A549 (cell line): ENCODE data around the gene PUS3.

ENCODE experiments used
- BHLHE40 ChIP-seq: IDR thresholded peaks from 2 replicates; pipeline ENCODE4 v1.6.1; 2012; ENCODE audit warnings: low read depth, low read length, inconsistent platforms
- EHMT2 ChIP-seq: fragments of 200-600 bp; sonication (generic); IDR thresholded peaks from 2 replicates; pipeline ENCODE4 v1.6.1; 2016; ENCODE audit warnings: antibody characterized with exemption, low read depth, mild to moderate bottlenecking, moderate library complexity
- NR3C1 ChIP-seq: fragments of >200 bp; sonication (Bioruptor Twin); formaldehyde crosslinking; IDR thresholded peaks from 3 replicates; pipeline ENCODE4 v1.6.1; 2017
- POLR2A ChIP-seq: IDR thresholded peaks from 2 replicates; pipeline ENCODE4 v1.6.1; 2012; ENCODE audit warnings: mild to moderate bottlenecking, low read length

DNA sequence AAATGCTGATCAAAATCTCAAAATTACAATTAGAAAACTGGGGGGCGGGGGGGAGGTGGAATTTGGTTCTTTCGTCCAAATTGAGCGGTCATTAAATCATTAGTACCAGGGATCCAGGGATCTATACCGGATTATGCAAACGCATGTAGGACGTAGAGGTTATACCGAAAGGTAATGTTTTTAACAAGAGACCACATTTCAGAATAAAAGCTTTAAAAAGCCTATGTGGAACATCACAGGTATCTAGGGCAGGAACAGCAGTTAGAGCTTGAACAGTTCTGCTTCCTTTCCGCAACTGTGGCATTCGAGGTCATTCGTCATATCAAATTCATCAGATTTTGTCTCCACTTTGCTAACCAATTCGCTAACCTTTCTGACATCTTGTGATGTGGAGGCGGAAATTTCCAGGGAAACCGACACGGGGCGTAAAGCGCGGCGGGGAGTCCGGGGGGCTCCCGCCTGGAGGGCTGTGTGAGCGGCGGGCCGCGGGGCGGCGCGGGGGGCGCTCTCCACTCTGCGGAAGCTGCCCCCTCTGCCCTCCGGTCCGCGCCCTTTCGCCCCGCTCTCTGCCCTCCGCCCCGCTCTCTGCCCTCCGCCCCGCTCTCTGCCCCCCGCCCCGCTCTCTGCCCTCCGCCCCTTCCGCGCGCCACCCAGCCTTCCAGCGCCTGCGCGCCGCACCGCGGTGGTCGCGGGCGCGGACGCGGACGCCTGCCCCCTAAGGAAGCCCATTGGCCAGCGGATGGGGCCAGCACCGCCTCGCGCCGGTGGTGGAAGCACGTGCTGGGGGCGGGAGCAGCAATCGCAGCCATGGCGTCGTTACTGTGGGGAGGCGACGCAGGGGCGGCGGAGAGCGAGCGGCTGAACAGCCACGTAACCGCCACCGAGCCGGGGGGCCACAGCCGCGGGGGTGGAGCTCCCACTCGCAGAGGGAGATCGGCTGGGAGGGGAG, 979 bp upstream of the PUS3 start, which contains the start of gene DDX25:
- TF ChIP-seq POLR2A (no peak), NR3C1 (no peak), BHLHE40 (no peak), EHMT2 (no peak; the same call in 1 of the 2 replicates)
